Psoas muscle (tissue), 8 donors: ENCODE data around the gene NT5C1B. TPM values are rescaled to one million over a fixed set of nuclear protein-coding genes. Genes with fewer than 3 reads are reported as not detected.
A peak's percentile ranks its signal among the peaks of the same experiment; 100 is the strongest.

Experiments
- ATAC-seq, 4 donors: fragments of 200-7000 bp; cut with Tn5 transposase; one replicate each; pipeline ENCODE4 v1.9.1; 2020; ENCODE audit warnings: moderate library complexity in 3 of 4, mild to moderate bottlenecking in 2 of 4
- DNase-seq, 2 donors: peaks; one replicate each; pipeline ENCODE4 v3.0.0-alpha.2; 2020
- H3K27ac ChIP-seq: fragments of 200-600 bp; one replicate; pipeline ENCODE4 v1.8.0; 2022
- H3K27me3 ChIP-seq, 3 donors: fragments of 200-600 bp in 1 of 3; one replicate each; pipeline versions ENCODE4 v1.6.1 to v1.8.0; 2013 to 2022; ENCODE audit warnings: low read length in 2 of 3, mild to moderate bottlenecking in 2 of 3, moderate library complexity in 1 of 3; ENCODE audit not compliant: insufficient read depth in 3 of 3
- H3K36me3 ChIP-seq, 2 donors: fragments of 200-600 bp in 1 of 2; one replicate each; pipeline versions ENCODE4 v1.6.1 to v1.8.0; 2013 to 2022; ENCODE audit warnings: low read depth in 1 of 2, mild to moderate bottlenecking in 1 of 2, moderate library complexity in 1 of 2; ENCODE audit not compliant: insufficient read depth in 1 of 2
- H3K4me1 ChIP-seq: fragments of 200-600 bp; one replicate; pipeline ENCODE4 v1.8.0; 2022
- H3K4me3 ChIP-seq: fragments of 200-600 bp; one replicate; pipeline ENCODE4 v1.8.0; 2022; ENCODE audit warnings: mild to moderate bottlenecking
- H3K9me3 ChIP-seq: fragments of 200-600 bp; one replicate; pipeline ENCODE4 v1.8.0; 2022
- WGBS, 3 donors: extraction: QIAGEN DNeasy Blood & Tissue Kit; methylation state at CpG; one replicate each; pipeline versions ENCODE4 v1.1.6 to v1.1.7; 2013; 5-methylcytosine and 5-hydroxymethylcytosine counted together
- intact Hi-C, 2 donors: fragments of 100-400 bp; cut with DNase I; formaldehyde crosslinking; loops; one replicate each; pipeline versions ENCODE4 v1.11.0 to v1.14.2; 2022
- polyA plus RNA-seq, 3 donors: library from polyadenylated mRNA; stranded (reverse); fragments of 200-250 nt; gene quantifications; one replicate each; pipeline ENCODE4 v1.2.3, GENCODE V29; 2013
- total RNA-seq, 4 donors: library from RNA; stranded (reverse); fragmentation: NEBNext Ultra II Directional in 2 of 4; extraction: Animal tissue kit (Norgen Biotek cat#: 25700) in 2 of 4; gene quantifications; one replicate each; pipeline versions ENCODE4 v1.2.1 to v1.2.4, GENCODE V29; 2021 to 2023
- TF ChIP-seq, protein P1 (sequence below): fragments of 200-600 bp; IDR thresholded peaks from one replicate; pipeline ENCODE4 v1.8.0; 2022; ENCODE audit warnings: antibody characterized with exemption
- donor health status: healthy with polysubstance abuse.
- donor health status: DM: no; HTN: no; CAD: no; lungs with moderate emphysema.
- donor health status: Bipolar disorder and iron deficiency.
- donor health status: healthy.
- donor health status: DM: yes; HTN: yes; CAD: no.
- donor health status: DM: no; HTN: no; CAD: no.
- donor health status: DM: no; HTN: no; CAD: no.
- donor health status: DM: yes; HTN: yes; CAD: no.

The NT5C1B gene
- total and polyA plus RNA-seq, 7 donors: not detected

DNA sequence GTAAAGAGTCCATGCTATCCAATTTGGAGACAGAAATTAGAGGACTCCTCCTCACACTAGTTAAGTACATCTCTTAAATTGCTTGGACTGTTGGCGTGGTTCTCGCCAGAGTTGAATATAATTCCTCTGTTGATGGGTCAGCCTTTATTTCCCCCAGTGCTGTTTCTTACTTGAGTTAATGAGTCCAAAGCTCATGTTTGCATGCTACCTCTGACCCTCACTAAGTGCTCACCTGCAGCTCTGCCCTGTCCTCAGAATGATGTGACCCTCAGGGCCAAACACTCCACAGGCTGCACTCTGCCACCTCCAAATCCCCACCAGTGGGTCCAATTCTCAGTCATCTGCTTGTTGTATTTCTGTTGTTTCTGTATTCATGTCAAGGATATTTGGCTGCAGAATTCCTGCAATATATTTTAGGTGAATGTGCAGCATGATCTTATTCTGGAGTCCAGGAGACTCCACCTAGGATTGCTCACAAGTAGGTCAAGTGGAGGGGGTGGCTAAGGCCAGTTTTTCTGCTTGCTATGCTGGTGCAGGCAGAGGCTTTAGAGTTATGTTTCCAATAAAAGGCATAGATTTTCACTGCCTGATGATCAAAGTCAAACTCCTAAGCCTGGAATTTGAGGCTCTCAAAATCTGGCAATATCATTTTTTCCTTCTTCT is 66.8 kb downstream of the NT5C1B start:
- Histone ChIP-seq H3K27ac (no peak overlapping the region), H3K4me3 (no peak overlapping the region), H3K27me3 (no peaks in the 10 kb centered on the region), H3K36me3 (no peaks in the 10 kb centered on the region), H3K9me3 (no peaks in the 10 kb centered on the region), H3K4me1 (peaks cover 23% of the 10 kb centered on the region)
- DNase-seq (no peak), ATAC-seq (no peak)
- intact Hi-C loops: loop anchor here (5.0 to 10.0 kb wide), 3 partner anchors 832 to 1340 kb away; partner anchors contain the start of gene OSR1 (in 1 of the 2)
- WGBS, 3 donors: 96 to 100% (median 97%) methylated on average over 2 of the region's 2 CpGs
- TF ChIP-seq, protein P1, sequence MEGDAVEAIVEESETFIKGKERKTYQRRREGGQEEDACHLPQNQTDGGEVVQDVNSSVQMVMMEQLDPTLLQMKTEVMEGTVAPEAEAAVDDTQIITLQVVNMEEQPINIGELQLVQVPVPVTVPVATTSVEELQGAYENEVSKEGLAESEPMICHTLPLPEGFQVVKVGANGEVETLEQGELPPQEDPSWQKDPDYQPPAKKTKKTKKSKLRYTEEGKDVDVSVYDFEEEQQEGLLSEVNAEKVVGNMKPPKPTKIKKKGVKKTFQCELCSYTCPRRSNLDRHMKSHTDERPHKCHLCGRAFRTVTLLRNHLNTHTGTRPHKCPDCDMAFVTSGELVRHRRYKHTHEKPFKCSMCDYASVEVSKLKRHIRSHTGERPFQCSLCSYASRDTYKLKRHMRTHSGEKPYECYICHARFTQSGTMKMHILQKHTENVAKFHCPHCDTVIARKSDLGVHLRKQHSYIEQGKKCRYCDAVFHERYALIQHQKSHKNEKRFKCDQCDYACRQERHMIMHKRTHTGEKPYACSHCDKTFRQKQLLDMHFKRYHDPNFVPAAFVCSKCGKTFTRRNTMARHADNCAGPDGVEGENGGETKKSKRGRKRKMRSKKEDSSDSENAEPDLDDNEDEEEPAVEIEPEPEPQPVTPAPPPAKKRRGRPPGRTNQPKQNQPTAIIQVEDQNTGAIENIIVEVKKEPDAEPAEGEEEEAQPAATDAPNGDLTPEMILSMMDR: no peak

DNA sequence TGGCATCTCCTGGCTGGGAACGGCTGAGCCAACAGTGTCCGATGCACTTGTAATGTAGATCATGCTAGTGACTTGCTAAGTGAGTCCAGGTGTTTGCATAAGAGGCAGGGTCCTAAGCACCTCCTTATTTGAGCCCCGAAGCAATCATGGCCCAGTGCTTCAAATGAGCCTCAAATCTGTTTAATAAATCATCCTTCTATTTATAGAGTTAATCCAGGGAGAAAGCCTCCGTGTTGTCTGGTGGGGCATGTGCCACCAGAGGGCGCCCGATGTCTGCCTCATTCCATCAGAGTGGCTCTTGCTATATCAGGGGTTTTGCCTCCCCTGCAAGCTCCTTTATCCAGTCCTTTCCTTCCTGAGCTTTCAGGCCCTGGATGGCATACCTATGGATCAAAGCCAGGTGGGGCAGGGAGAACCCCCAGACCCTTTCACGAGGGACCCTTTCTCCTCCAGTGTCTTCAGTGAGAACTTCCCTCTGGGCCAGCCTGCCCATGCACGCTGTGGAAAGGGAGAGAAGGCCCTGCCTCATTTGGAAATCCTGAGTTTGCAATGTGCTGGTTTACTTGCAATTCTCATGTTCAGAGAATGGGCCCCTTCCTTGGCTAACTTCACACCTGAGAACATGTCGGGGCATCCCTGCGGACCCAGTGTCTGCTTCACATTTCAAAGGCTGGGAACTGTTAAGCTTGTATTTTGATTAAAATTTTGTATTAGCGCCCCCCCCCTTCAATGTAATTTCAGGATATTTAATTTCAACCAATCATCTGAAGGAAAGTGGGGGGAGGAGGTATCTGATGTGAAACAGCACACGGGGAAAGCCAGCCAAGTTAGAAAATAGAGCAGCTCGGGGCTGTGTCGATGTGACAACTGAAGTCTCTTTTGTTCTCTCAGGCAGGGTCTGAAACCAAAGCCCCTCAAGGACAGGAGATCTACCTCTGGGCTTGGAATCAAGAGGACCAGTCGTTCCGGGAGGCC is 68.6 kb downstream of the NT5C1B start:
- 33 to 51% (median 39%) methylated on average over 16 of the region's 16 CpGs for WGBS, 3 donors

DNA sequence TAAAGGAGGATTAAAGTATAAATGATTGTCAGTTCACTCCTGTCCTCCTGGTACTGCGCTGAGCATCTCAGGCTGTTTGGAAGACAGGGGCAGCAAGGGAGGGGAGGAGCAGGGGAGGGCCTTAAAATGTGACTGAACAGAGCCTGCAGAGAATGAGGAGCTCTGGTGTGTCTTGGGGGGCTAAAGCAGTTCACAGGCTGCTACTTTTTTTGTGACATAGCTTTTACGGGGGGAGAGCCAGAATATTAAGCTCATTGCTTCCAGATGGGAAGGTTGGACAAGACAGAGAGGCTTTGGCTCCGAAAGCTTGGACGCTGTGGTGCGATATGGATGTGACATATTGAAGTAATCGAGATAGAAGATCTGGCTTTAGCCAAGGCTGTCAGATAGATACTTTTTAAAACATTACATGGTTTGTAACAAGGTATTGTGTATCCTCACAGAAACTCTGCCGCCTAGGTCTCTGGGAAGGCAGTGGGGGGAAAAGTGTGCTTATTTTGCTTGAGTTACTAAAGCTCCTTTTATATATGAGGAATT is 69.4 kb downstream of the NT5C1B start:
- intact Hi-C loops: loop anchor here (2.0 to 10.0 kb wide), 4 partner anchors 231 to 1342 kb away; partner anchors contain the start of gene OSR1 (in 1 of the 2)
- no peaks in the 10 kb centered on the region for H3K27me3 ChIP-seq
- H3K27ac ChIP-seq: peak overlapping the region; percentile 42
- H3K4me1 ChIP-seq: peaks cover 23% of the 10 kb centered on the region
- no peaks in the 10 kb centered on the region for H3K36me3 ChIP-seq
- DNase-seq (no peak), ATAC-seq (peak in 2 of 4 donors; percentile 23 to 45)
- 35 to 62% (median 49%) methylated on average over 7 of the region's 7 CpGs for WGBS, 3 donors
- H3K9me3 ChIP-seq: no peaks in the 10 kb centered on the region
- H3K4me3 ChIP-seq: no peak overlapping the region
- TF ChIP-seq, protein P1: no peak

More for the DNA sequence above, 68.6 kb downstream of the NT5C1B start:
- Histone ChIP-seq H3K9me3 (no peaks in the 10 kb centered on the region), H3K27ac (peak overlapping the region; percentile 42), H3K4me3 (no peak overlapping the region), H3K27me3 (no peaks in the 10 kb centered on the region), H3K4me1 (peaks cover 23% of the 10 kb centered on the region), H3K36me3 (no peaks in the 10 kb centered on the region)
- ATAC-seq (peak; percentile 90 to 98 (median 96)), DNase-seq (peak; percentile 89 to 93)
- intact Hi-C loops: loop anchor here (2.0 to 10.0 kb wide), 4 partner anchors 230 to 1342 kb away; partner anchors contain the start of gene OSR1 (in 1 of the 2)
- TF ChIP-seq, protein P1: peak; percentile 93

DNA sequence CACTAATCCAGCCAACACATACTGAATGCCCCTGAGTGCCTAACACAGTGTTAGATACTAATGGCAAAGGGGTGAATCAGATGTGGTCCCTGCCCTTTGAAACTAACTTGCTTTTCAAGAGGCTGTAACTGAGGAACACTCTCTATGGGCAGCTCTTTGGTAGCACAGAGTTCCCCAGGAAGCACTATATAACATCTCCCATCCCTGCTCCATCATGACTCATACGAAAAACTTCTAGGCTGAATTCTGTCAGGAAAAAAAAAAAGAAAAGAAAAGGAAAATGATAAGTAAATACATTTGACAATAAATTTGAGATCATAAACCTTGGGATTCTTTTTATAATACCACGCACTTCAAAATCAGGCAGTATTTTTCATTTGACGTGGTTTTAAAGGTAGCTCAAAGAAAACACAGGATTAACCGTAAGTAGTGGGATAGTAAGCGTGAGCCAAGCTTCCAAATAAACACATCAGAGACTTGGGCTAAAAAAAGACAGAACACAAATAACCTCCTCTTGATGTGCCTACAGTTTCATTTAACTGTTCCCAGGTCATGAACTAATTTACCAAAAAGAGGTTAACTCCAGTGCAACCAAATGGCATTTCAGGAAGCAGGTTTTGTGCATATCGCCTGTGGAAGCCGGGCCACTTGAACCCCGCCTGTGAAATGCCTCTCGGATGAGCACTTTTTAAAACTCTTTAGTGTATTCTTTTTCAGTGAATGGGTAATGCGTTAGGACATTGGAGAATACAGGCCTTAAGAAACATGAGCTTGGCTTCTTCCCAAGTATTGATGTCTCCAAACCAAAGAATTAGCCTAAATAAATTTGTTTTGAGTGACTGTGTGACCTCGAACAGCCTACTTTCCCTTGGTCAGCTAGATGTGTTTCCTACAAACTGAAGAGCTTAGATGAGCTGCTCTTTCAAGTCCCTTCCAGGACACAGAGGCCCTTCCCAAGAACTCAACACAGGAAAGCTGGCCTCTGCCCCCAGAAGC is 71.0 kb downstream of the NT5C1B start:
- H3K4me1 ChIP-seq: peaks cover 23% of the 10 kb centered on the region
- ATAC-seq (peak in 2 of 4 donors; percentile 46 to 61), DNase-seq (no peak)
- H3K27ac ChIP-seq: peak overlapping the region; percentile 51
- 45 to 67% (median 52%) methylated on average over 11 of the region's 11 CpGs for WGBS, 3 donors
- no peaks in the 10 kb centered on the region for H3K36me3 ChIP-seq
- H3K4me3 ChIP-seq: no peak overlapping the region
- TF ChIP-seq, protein P1: no peak
- H3K27me3 ChIP-seq: no peaks in the 10 kb centered on the region
- H3K9me3 ChIP-seq: no peaks in the 10 kb centered on the region
- intact Hi-C loops: loop anchor here in 1 of 2 donors (5.0 kb wide), 1 partner anchor 1344 kb away; no protein-coding TSS in a partner anchor
